Neural cell (in vitro differentiated cells): Measurements from ENCODE around the gene SP110. TPM values are rescaled to one million over a fixed set of nuclear protein-coding genes. Genes with fewer than 3 reads are reported as not detected.

ENCODE experiments used
- H2AFZ ChIP-seq: fragments of 200-600, 300-800 bp; sonication (generic), shearing (Covaris generic); 2 replicates; pipeline ENCODE4 v1.6.0; 2014; ENCODE audit warnings: low read depth, mild to moderate bottlenecking, antibody characterized with exemption, low read length, moderate library complexity
- H3F3A ChIP-seq: fragments of 200-600 bp; shearing (Covaris generic); 2 replicates; pipeline ENCODE4 v1.6.1; 2016; ENCODE audit warnings: mild to moderate bottlenecking, moderate library complexity, mixed read lengths, antibody characterized with exemption, low read length; ENCODE audit not compliant: insufficient read depth, poor library complexity, severe bottlenecking
- H3K27ac ChIP-seq: fragments of 200-600, 300-800 bp; sonication (generic), shearing (Covaris generic); 2 replicates; pipeline ENCODE4 v1.5.1; 2014; ENCODE audit warnings: mild to moderate bottlenecking, low read length, moderate library complexity
- H3K27me3 ChIP-seq: fragments of 300-800, 200-600 bp; sonication (generic), shearing (Covaris generic); 2 replicates; pipeline ENCODE4 v1.6.0; 2014; ENCODE audit warnings: mild to moderate bottlenecking, low read depth, low read length, moderate library complexity; ENCODE audit not compliant: insufficient read depth
- H3K36me3 ChIP-seq: fragments of 300-800, 200-600 bp; sonication (generic), shearing (Covaris generic); 2 replicates; pipeline ENCODE4 v1.5.1; 2014; ENCODE audit warnings: mild to moderate bottlenecking, antibody characterized with exemption, low read length, moderate library complexity; ENCODE audit not compliant: insufficient read depth
- H3K4me2 ChIP-seq: fragments of 300-800, 200-600 bp; sonication (generic), shearing (Covaris generic); 2 replicates; pipeline ENCODE4 v1.6.0; 2014; ENCODE audit warnings: mild to moderate bottlenecking, low read length
- H3K4me3 ChIP-seq: fragments of 300-800, 200-600 bp; sonication (generic), shearing (Covaris generic); 2 replicates; pipeline ENCODE4 v1.5.1; 2014; ENCODE audit warnings: mild to moderate bottlenecking, low read length, moderate library complexity
- H3K79me2 ChIP-seq: fragments of 200-600 bp; shearing (Covaris generic); replicated peaks from 2 replicates; pipeline ENCODE4 v1.6.0; 2014; ENCODE audit warnings: mild to moderate bottlenecking, low read length, moderate library complexity; ENCODE audit not compliant: insufficient read depth
- H3K9ac ChIP-seq: fragments of 300-800, 200-600 bp; sonication (generic), shearing (Covaris generic); 2 replicates; pipeline ENCODE4 v1.6.1; 2016; ENCODE audit warnings: mild to moderate bottlenecking, low read length, mixed read lengths
- H3K9me2 ChIP-seq: fragments of 200-600 bp; shearing (Covaris generic); 2 replicates; pipeline ENCODE4 v1.6.1; 2016; ENCODE audit warnings: mild to moderate bottlenecking, low read length, mixed read lengths; ENCODE audit not compliant: insufficient read depth
- H3K9me3 ChIP-seq: fragments of 200-600, 300-800 bp; sonication (generic), shearing (Covaris generic); 2 replicates; pipeline ENCODE4 v1.6.1; 2016; ENCODE audit warnings: mild to moderate bottlenecking, mixed run types, low read length, moderate library complexity, mixed read lengths
- H4K20me1 ChIP-seq: fragments of 200-600 bp; shearing (Covaris generic); 2 replicates; pipeline ENCODE4 v1.6.1; 2016; ENCODE audit warnings: mild to moderate bottlenecking, mixed run types; ENCODE audit not compliant: insufficient read depth
- CTCF ChIP-seq: fragments of 450-650 bp; IDR thresholded peaks from 2 replicates; pipeline ENCODE4 v1.5.1; 2014; ENCODE audit warnings: antibody characterized with exemption, mild to moderate bottlenecking, moderate library complexity; ENCODE audit not compliant: poor library complexity, severe bottlenecking
- EP300 ChIP-seq: fragments of 450-650 bp; conservative IDR thresholded peaks from 2 replicates; pipeline ENCODE4 v1.6.1; 2014; ENCODE audit warnings: antibody characterized with exemption, mild to moderate bottlenecking, moderate library complexity; ENCODE audit not compliant: poor library complexity, severe bottlenecking
- EZH2 ChIP-seq: fragments of 200-600, 300-800 bp; shearing (Covaris generic), sonication (generic); IDR thresholded peaks from 2 replicates; pipeline ENCODE4 v1.6.1; 2014; ENCODE audit warnings: antibody characterized with exemption, low read length, borderline replicate concordance, mild to moderate bottlenecking; ENCODE audit not compliant: insufficient read depth, poor library complexity, severe bottlenecking
- MXI1 ChIP-seq: fragments of 450-650 bp; conservative IDR thresholded peaks from 2 replicates; pipeline ENCODE4 v1.6.1; 2014; ENCODE audit warnings: antibody characterized with exemption, mild to moderate bottlenecking; ENCODE audit not compliant: poor library complexity, severe bottlenecking
- POLR2AphosphoS5 ChIP-seq: IDR thresholded peaks from 2 replicates; pipeline ENCODE4 v1.6.1; 2012
- RAD21 ChIP-seq: fragments of 450-650 bp; conservative IDR thresholded peaks from 2 replicates; pipeline ENCODE4 v1.6.1; 2014; ENCODE audit warnings: antibody characterized with exemption, mild to moderate bottlenecking, moderate library complexity
- REST ChIP-seq: IDR thresholded peaks from 2 replicates; pipeline ENCODE4 v1.6.1; 2012; ENCODE audit warnings: borderline replicate concordance
- SMC3 ChIP-seq: fragments of 450-650 bp; conservative IDR thresholded peaks from 2 replicates; pipeline ENCODE4 v1.6.1; 2014; ENCODE audit warnings: antibody characterized with exemption, mild to moderate bottlenecking, moderate library complexity; ENCODE audit not compliant: poor library complexity
- TAF1 ChIP-seq: IDR thresholded peaks from 2 replicates; pipeline ENCODE4 v1.6.1; 2012; ENCODE audit warnings: low read depth
- polyA plus RNA-seq: library from polyadenylated mRNA; depleted of rRNA; stranded (reverse); fragments of >200 nt; gene quantifications from 2 replicates; pipeline ENCODE4 v1.2.3, GENCODE V29; 2014

The SP110 gene
- polyA plus RNA-seq, 1 donor from 2014 or later, result not detected

- H3K9me2 ChIP-seq, result no peaks in the 10 kb centered on the region
- TF ChIP-seq POLR2AphosphoS5 (no peak), RAD21 (no peak), EZH2 (no peak), TAF1 (no peak)
- no peaks in the 10 kb centered on the region for H3F3A ChIP-seq
- no peak overlapping the region for H3K4me2 ChIP-seq
- H3K36me3 ChIP-seq, result no peaks in the 10 kb centered on the region
- H3K27ac ChIP-seq, result no peak overlapping the region
- H3K9ac ChIP-seq, result no peak overlapping the region
- no peaks in the 10 kb centered on the region for H4K20me1 ChIP-seq
- H3K79me2 ChIP-seq, result no peaks in the 10 kb centered on the region
- no peaks in the 10 kb centered on the region for H3K27me3 ChIP-seq
- H2AFZ ChIP-seq, result no peak overlapping the region
- no peak overlapping the region for H3K4me3 ChIP-seq
- H3K9me3 ChIP-seq, result peaks cover 3% of the 10 kb centered on the region
Measured at GRCh38 chr2:230152334-230152733, 67.5 kb downstream of the SP110 start.

GRCh38 chr2:230144355-230144754, 75.4 kb downstream of the SP110 start:
- no peak overlapping the region for H3K4me3 ChIP-seq
- no peak overlapping the region for H2AFZ ChIP-seq
- H3K27me3 ChIP-seq, result no peaks in the 10 kb centered on the region
- no peaks in the 10 kb centered on the region for H3F3A ChIP-seq
- no peak for TF ChIP-seq EZH2
- no peak for TF ChIP-seq MXI1
- no peaks in the 10 kb centered on the region for H3K9me3 ChIP-seq
- no peaks in the 10 kb centered on the region for H3K9me2 ChIP-seq
- no peaks in the 10 kb centered on the region for H4K20me1 ChIP-seq
- no peaks in the 10 kb centered on the region for H3K79me2 ChIP-seq
- no peak overlapping the region for H3K4me2 ChIP-seq
- H3K9ac ChIP-seq, result no peak overlapping the region
- H3K27ac ChIP-seq, result no peak overlapping the region
- H3K36me3 ChIP-seq, result no peaks in the 10 kb centered on the region

DNA sequence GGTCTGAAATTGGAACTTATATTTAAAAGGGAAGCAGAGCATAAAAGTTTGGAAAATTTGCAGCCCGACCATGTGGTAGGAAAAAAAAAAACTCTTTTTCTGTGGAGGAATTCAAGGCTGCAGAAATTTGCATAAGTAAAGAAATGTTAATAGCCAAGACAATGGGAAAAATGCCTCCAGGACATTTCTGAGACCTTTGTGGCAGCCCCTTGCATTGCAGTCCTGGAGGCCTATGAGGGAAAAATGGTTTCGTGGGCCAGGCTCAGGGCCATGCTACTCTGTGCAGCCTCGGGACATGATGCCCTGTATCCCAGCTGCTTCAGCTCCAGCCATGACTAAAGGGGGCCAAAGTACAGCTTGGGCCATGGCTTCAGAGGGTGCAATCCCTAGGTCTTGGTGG, 79.1 kb downstream of the SP110 start:
- H3K4me2 ChIP-seq, result no peak overlapping the region
- H3K79me2 ChIP-seq, result no peaks in the 10 kb centered on the region
- H2AFZ ChIP-seq, result no peak overlapping the region
- no peaks in the 10 kb centered on the region for H3K27me3 ChIP-seq
- no peak overlapping the region for H3K9ac ChIP-seq
- H3K4me3 ChIP-seq, result no peak overlapping the region
- H3K9me3 ChIP-seq, result no peaks in the 10 kb centered on the region
- H3K9me2 ChIP-seq, result no peaks in the 10 kb centered on the region
- H3K27ac ChIP-seq, result no peak overlapping the region
- no peaks in the 10 kb centered on the region for H3K36me3 ChIP-seq
- TF ChIP-seq RAD21 (no peak), REST (no peak), EP300 (no peak), CTCF (no peak), EZH2 (no peak), POLR2AphosphoS5 (no peak), TAF1 (no peak), SMC3 (no peak)
- no peaks in the 10 kb centered on the region for H3F3A ChIP-seq
- H4K20me1 ChIP-seq, result no peaks in the 10 kb centered on the region
